Ishikawa (cell line): Measurements from ENCODE around the gene ZMYND8.
A peak's percentile ranks its signal among the peaks of the same experiment; 100 is the strongest.

Experiments used
- CEBPB ChIP-seq: IDR thresholded peaks from 2 replicates; pipeline ENCODE4 v1.6.1; 2012
- CREB1 ChIP-seq: IDR thresholded peaks from 2 replicates; pipeline ENCODE4 v1.6.1; 2012; ENCODE audit warnings: low read depth
- EGR1 ChIP-seq: IDR thresholded peaks from 2 replicates; pipeline ENCODE4 v1.6.1; 2012
- EP300 ChIP-seq: IDR thresholded peaks from 2 replicates; pipeline ENCODE4 v1.6.1; 2012; ENCODE audit warnings: borderline replicate concordance
- FOXM1 ChIP-seq: IDR thresholded peaks from 2 replicates; pipeline ENCODE4 v1.6.1; 2012; ENCODE audit warnings: low read depth, borderline replicate concordance
- NFIC ChIP-seq: IDR thresholded peaks from 2 replicates; pipeline ENCODE4 v1.6.1; 2012
- RAD21 ChIP-seq: IDR thresholded peaks from 2 replicates; pipeline ENCODE4 v1.6.1; 2012; ENCODE audit warnings: low read depth
- REST ChIP-seq: IDR thresholded peaks from 2 replicates; pipeline ENCODE4 v1.6.1; 2012; ENCODE audit warnings: low read depth, mild to moderate bottlenecking
- TAF1 ChIP-seq: IDR thresholded peaks from 2 replicates; pipeline ENCODE4 v1.6.1; 2012; ENCODE audit warnings: low read depth, mild to moderate bottlenecking
- TCF12 ChIP-seq: IDR thresholded peaks from 2 replicates; pipeline ENCODE4 v1.6.1; 2012; ENCODE audit warnings: low read depth
- TEAD4 ChIP-seq: IDR thresholded peaks from 2 replicates; pipeline ENCODE4 v1.6.1; 2012
- USF1 ChIP-seq: IDR thresholded peaks from 2 replicates; pipeline ENCODE4 v1.6.1; 2012
- YY1 ChIP-seq: IDR thresholded peaks from 2 replicates; pipeline ENCODE4 v1.6.1; 2012; ENCODE audit warnings: low read depth
- ZBTB7A ChIP-seq: IDR thresholded peaks from 2 replicates; pipeline ENCODE4 v1.6.1; 2012; ENCODE audit warnings: low read depth
- TF ChIP-seq, protein P1 (sequence below): IDR thresholded peaks from 2 replicates; pipeline ENCODE4 v1.6.1; 2012

Gene ZMYND8

GRCh38 chr20:47318586-47319516 lies 37.6 kb downstream of the ZMYND8 start:
- 0 out of 2 replicates have a peak, but pooled peaks have one; percentile 7 for TF ChIP-seq TCF12
- no peak for TF ChIP-seq EP300
- TF ChIP-seq TEAD4: no peak
- no peak; the same call in 1 of the 2 replicates for TF ChIP-seq TAF1
- TF ChIP-seq, protein P1, sequence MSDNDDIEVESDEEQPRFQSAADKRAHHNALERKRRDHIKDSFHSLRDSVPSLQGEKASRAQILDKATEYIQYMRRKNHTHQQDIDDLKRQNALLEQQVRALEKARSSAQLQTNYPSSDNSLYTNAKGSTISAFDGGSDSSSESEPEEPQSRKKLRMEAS: peak; percentile 36; the same call in 1 of the 2 replicates
- no peak for TF ChIP-seq FOXM1
- no peak for TF ChIP-seq CEBPB
- TF ChIP-seq USF1: no peak
- TF ChIP-seq REST: no peak
- TF ChIP-seq CREB1: no peak
- no peak for TF ChIP-seq EGR1
- TF ChIP-seq ZBTB7A: no peak; the same call in 1 of the 2 replicates
- no peak for TF ChIP-seq YY1
- TF ChIP-seq NFIC: no peak
- TF ChIP-seq RAD21: no peak

DNA sequence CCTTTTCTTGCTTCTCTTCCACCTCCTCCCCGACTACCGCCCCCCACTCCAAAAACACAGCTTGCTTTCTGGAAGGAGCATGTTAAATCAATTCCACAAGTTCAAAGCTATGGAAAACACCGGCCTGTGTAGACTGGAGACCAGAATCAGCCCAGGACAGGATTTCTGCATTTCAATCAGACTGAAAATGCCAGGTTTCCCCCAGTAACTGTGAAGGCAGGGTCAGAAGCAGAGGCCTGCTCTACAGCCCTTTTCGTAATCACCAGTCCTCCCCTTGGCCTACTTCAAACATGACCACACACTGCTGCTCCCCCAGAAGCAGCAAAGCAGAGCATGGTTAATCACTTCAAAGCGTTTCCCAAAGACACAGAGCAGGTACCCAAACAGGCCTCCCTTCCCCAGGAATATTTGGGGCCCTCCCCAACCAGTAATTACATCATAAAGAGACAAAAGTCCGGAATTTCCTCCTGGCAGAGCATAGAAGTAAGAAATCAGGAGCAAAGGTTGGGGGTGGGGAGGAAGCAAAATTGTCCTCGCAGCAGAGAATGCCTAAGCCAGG lies 38.4 kb downstream of the ZMYND8 start:
- TF ChIP-seq TCF12: 0 out of 2 replicates have a peak, but pooled peaks have one; percentile 12
- TF ChIP-seq, protein P1: no peak

- TF ChIP-seq CREB1 (no peak), TEAD4 (peak; percentile 7; the same call in 1 of the 2 replicates), YY1 (no peak), TCF12 (peak; percentile 10; the same call in 1 of the 2 replicates), USF1 (no peak; the same call in 1 of the 2 replicates), RAD21 (no peak), NFIC (no peak), ZBTB7A (no peak), TAF1 (no peak), REST (no peak), FOXM1 (no peak), EGR1 (no peak)
- TF ChIP-seq, protein P1: peak; percentile 82
Observed at GRCh38 chr20:47317127-47317895, 39.2 kb downstream of the ZMYND8 start.

DNA sequence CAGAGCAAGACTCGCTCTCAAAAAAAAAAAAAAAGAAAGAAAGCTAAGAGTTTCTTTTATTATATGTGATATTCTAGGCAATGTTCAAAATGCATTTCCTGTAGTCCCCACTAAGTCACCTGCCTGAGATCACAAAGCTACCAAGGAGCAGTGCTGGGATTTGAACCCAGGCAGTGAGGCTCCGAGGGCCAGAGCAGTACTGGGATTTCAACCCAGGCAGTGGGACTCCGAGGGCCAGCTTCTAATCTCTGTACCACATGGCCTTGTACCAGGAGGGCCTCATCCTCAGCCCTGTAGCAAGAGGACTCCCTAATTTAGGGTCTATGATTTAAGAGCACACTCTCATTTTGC lies 39.7 kb downstream of the ZMYND8 start:
- TF ChIP-seq REST: no peak
- TF ChIP-seq ZBTB7A: no peak
- TF ChIP-seq TCF12: no peak
- no peak for TF ChIP-seq CEBPB
